ENCODE measurements around the gene IER5L.

The IER5L gene

GRCh38 chr9:129145316-129145715 lies 32.7 kb downstream of the IER5L start:
- no peak overlapping the region for H3K4me3 ChIP-seq (ENCODE audit: low read length)
- DNase-seq (ENCODE audit: low read depth, low spot score), result no peak

GRCh38 chr9:129143031-129143927 lies 34.8 kb downstream of the IER5L start:
- DNase-seq (ENCODE audit: low read depth, low spot score), result no peak
- H3K4me3 ChIP-seq (ENCODE audit: low read length), result no peak overlapping the region

- DNase-seq (ENCODE audit: low read depth, low spot score), result no peak
- H3K4me3 ChIP-seq (ENCODE audit: low read length), result no peak overlapping the region
These were observed 35.7 kb downstream of the IER5L start for GRCh38 chr9:129142138-129142935.

- no peak for DNase-seq (ENCODE audit: low read depth, low spot score)
These were observed 36.7 kb downstream of the IER5L start for GRCh38 chr9:129141066-129142041.

GRCh38 chr9:129140397-129141065 lies 37.5 kb downstream of the IER5L start:
- peak overlapping the region; percentile 31 for H3K4me3 ChIP-seq (ENCODE audit: low read length)
- no peak for DNase-seq (ENCODE audit: low read depth, low spot score)

More at GRCh38 chr9:129141066-129142041, 36.7 kb downstream of the IER5L start:
- H3K4me3 ChIP-seq (ENCODE audit: low read length), result no peak overlapping the region

GRCh38 chr9:129139993-129140396 lies 38.1 kb downstream of the IER5L start:
- DNase-seq (ENCODE audit: low read depth, low spot score), result peak; percentile 59
- H3K4me3 ChIP-seq (ENCODE audit: low read length), result peak overlapping the region; percentile 31

- H3K4me3 ChIP-seq (ENCODE audit: low read length), result peak overlapping the region; percentile 31
- peak; percentile 68 for DNase-seq (ENCODE audit: low read depth, low spot score)
These were observed 38.6 kb downstream of the IER5L start for GRCh38 chr9:129139233-129139992.

- DNase-seq (ENCODE audit: low read depth, low spot score), result no peak
- H3K4me3 ChIP-seq (ENCODE audit: low read length), result no peak overlapping the region
These were observed 39.4 kb downstream of the IER5L start for GRCh38 chr9:129138476-129139232.

- no peak for DNase-seq (ENCODE audit: low read depth, low spot score)
These were observed 40.0 kb downstream of the IER5L start for GRCh38 chr9:129138144-129138462.

GRCh38 chr9:129137292-129138143 lies 40.5 kb downstream of the IER5L start:
- DNase-seq (ENCODE audit: low read depth, low spot score), result no peak
- H3K4me3 ChIP-seq (ENCODE audit: low read length), result no peak overlapping the region

More at GRCh38 chr9:129138144-129138462, 40.0 kb downstream of the IER5L start:
- H3K4me3 ChIP-seq (ENCODE audit: low read length), result no peak overlapping the region

- H3K4me3 ChIP-seq (ENCODE audit: low read length), result no peak overlapping the region
- no peak for DNase-seq (ENCODE audit: low read depth, low spot score)
These were observed 41.5 kb downstream of the IER5L start for GRCh38 chr9:129136446-129137035.

GRCh38 chr9:129135476-129135875 lies 42.6 kb downstream of the IER5L start:
- no peak for DNase-seq (ENCODE audit: low read depth, low spot score)
- H3K4me3 ChIP-seq (ENCODE audit: low read length), result no peak overlapping the region

GRCh38 chr9:129133082-129133481 lies 45.0 kb downstream of the IER5L start:
- DNase-seq (ENCODE audit: low read depth, low spot score), result no peak

GRCh38 chr9:129131300-129132145 lies 46.5 kb downstream of the IER5L start:
- no peak overlapping the region for H3K4me3 ChIP-seq (ENCODE audit: low read length)
- peak; percentile 55 for DNase-seq (ENCODE audit: low read depth, low spot score)

More at GRCh38 chr9:129133082-129133481, 45.0 kb downstream of the IER5L start:
- no peak overlapping the region for H3K4me3 ChIP-seq (ENCODE audit: low read length)

- DNase-seq (ENCODE audit: low read depth, low spot score), result no peak
- no peak overlapping the region for H3K4me3 ChIP-seq (ENCODE audit: low read length)
These were observed 47.3 kb downstream of the IER5L start for GRCh38 chr9:129130791-129131190.
